DND-41 (cell line): ENCODE measurements around the gene IQCC.

Experiments used
- CTCF ChIP-seq: IDR thresholded peaks from 2 replicates; pipeline ENCODE4 v1.5.1; 2012; ENCODE audit warnings: borderline replicate concordance, low read length, moderate library complexity, mild to moderate bottlenecking; ENCODE audit not compliant: poor library complexity, severe bottlenecking; ENCODE audit errors: extremely low read depth
- EZH2 ChIP-seq: IDR thresholded peaks from 3 replicates; pipeline ENCODE4 v1.6.1; 2012; ENCODE audit warnings: borderline replicate concordance, low read depth, mild to moderate bottlenecking, moderate library complexity, low read length, inconsistent platforms; ENCODE audit not compliant: severe bottlenecking

DNA sequence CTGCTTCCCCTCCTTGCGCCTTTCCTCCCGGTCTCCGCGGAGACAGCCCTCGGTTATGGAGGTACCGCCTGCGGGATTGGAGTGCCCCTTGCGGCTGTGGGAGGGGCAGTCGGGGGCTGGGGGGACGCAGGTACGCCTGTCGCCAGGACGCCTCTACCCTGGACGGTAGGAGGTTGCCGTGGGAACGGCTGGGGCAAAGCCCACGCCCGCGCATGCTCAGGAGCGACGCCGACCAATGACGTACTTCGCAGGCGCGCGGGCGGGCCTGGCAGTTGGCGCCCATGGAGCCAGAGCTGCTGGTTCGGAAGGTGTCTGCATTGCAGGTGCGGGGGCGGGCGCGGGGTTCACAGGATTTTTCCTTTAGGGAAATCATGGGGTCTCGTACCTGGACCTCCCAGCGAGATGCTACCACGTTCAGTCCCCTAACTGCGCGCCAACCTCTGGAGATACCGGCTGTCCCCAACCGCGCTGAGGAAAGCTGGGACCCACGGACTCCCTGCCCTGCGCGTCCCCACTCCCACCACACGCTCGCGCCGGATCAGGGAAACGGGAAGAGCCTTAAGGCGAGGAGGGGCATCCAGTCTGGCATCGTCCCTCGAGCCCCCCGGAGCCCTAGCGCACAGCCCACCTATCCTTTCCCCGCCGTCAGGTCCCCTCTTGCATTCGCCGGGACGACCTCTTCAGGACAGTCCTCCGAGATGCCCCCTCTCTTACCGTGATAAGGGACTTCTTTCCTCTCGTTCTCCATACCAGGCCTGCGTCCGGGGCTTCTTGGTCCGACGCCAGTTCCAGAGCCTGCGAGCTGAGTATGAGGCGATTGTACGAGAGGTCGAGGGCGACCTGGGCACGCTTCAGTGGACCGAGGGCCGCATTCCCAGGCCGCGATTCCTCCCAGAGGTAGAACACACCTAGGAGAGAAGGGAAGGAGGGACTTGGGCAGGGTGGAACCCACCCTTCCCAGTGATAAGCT is at the start of gene IQCC:
- TF ChIP-seq CTCF = no peak
- no peak for TF ChIP-seq EZH2
